PC-9 (cell line): Measurements from ENCODE around the gene RBM14. TPM values are rescaled to one million over a fixed set of nuclear protein-coding genes. Genes with fewer than 3 reads are reported as not detected.

Source experiments
- BruUV-seq: library from RNA; stranded (reverse); fragments of 400-500 nt; replicated peaks from 2 replicates; lab custom pipeline; 2021; lab: Mats Ljungman, UMichigan
- CTCF ChIA-PET: fragments of 300-600 bp; sonication (Branson Sonifier 250); formaldehyde crosslinking; loops from one replicate; lab custom pipeline; 2022; ENCODE audit warnings: antibody characterized with exemption; lab: Charles Lee
- POLR2A ChIA-PET: fragments of 300-600 bp; sonication (Branson Sonifier 250); formaldehyde crosslinking; loops from one replicate; lab custom pipeline; 2022; ENCODE audit warnings: antibody characterized with exemption; ENCODE audit not compliant: unreplicated experiment; lab: Charles Lee
- DNase-seq, 2 experiments: peaks; one replicate each; pipeline versions ENCODE4 v3.0.0 to v3.0.0-alpha.2; 2015 to 2022; ENCODE audit warnings: mixed read lengths in 1 of 2
- H2AFZ ChIP-seq: fragments of 200-600 bp; sonication (generic); 2 replicates; pipeline ENCODE4 v1.8.1; 2017; ENCODE audit warnings: antibody characterized with exemption
- H3F3A ChIP-seq: fragments of 200-600 bp; sonication (generic); 2 replicates; pipeline ENCODE4 v1.8.1; 2017; ENCODE audit warnings: antibody characterized with exemption, mild to moderate bottlenecking, low read depth; ENCODE audit not compliant: insufficient read depth
- H3K27ac ChIP-seq: fragments of 200-600 bp; sonication (generic); 2 replicates; pipeline ENCODE4 v1.6.1; 2016; ENCODE audit warnings: mixed run types
- H3K27me3 ChIP-seq: fragments of 200-600 bp; sonication (generic); 2 replicates; pipeline ENCODE4 v1.6.1; 2016; ENCODE audit warnings: low read depth, mixed run types; ENCODE audit not compliant: insufficient read depth
- H3K36me3 ChIP-seq: fragments of 200-600 bp; sonication (generic); 2 replicates; pipeline ENCODE4 v1.6.1; 2016; ENCODE audit warnings: low read depth, mixed run types
- H3K4me1 ChIP-seq: fragments of 200-600 bp; sonication (generic); replicated peaks from 2 replicates; pipeline ENCODE4 v1.6.1; 2016; ENCODE audit warnings: mixed run types; ENCODE audit not compliant: insufficient read depth
- H3K4me2 ChIP-seq: fragments of 200-600 bp; sonication (generic); 2 replicates; pipeline ENCODE4 v1.6.1; 2017; ENCODE audit warnings: mixed run types
- H3K4me3 ChIP-seq: fragments of 200-600 bp; sonication (generic); 2 replicates; pipeline ENCODE4 v1.6.1; 2016; ENCODE audit warnings: mixed run types
- H3K79me2 ChIP-seq: fragments of 200-600 bp; sonication (generic); 2 replicates; pipeline ENCODE4 v1.6.1; 2017; ENCODE audit warnings: low read depth, mixed run types
- H3K9me2 ChIP-seq: fragments of 200-600 bp; sonication (generic); 2 replicates; pipeline ENCODE4 v1.8.1; 2017; ENCODE audit warnings: mild to moderate bottlenecking; ENCODE audit not compliant: insufficient read depth
- H3K9me3 ChIP-seq: fragments of 200-600 bp; sonication (generic); 2 replicates; pipeline ENCODE4 v1.8.1; 2016; ENCODE audit warnings: low read depth; ENCODE audit not compliant: insufficient read depth
- H4K20me1 ChIP-seq: fragments of 200-600 bp; sonication (generic); 2 replicates; pipeline ENCODE4 v1.8.1; 2017; ENCODE audit not compliant: insufficient read depth
- EZH2 ChIP-seq: fragments of 200-600 bp; sonication (generic); IDR thresholded peaks from 2 replicates; pipeline ENCODE4 v1.8.0; 2017; ENCODE audit warnings: antibody characterized with exemption, low read depth
- intact Hi-C: fragments of 100-400 bp; cut with micrococcal nuclease; formaldehyde crosslinking; loops from one replicate; pipeline ENCODE4 v1.10.0; 2022; ENCODE audit not compliant: unreplicated experiment
- total RNA-seq: library from RNA; stranded (reverse); gene quantifications from 2 replicates; pipeline ENCODE4 v1.2.3, GENCODE V29; 2021
- TF ChIP-seq, protein P1 (sequence below): fragments of 200-600 bp; sonication (generic); conservative IDR thresholded peaks from 2 replicates; pipeline ENCODE4 v1.6.1; 2017; ENCODE audit warnings: mixed run types, antibody characterized with exemption, mild to moderate bottlenecking, moderate library complexity

RBM14 gene
- total RNA-seq, 1 experiment from 2014 or later: 108 TPM

DNA sequence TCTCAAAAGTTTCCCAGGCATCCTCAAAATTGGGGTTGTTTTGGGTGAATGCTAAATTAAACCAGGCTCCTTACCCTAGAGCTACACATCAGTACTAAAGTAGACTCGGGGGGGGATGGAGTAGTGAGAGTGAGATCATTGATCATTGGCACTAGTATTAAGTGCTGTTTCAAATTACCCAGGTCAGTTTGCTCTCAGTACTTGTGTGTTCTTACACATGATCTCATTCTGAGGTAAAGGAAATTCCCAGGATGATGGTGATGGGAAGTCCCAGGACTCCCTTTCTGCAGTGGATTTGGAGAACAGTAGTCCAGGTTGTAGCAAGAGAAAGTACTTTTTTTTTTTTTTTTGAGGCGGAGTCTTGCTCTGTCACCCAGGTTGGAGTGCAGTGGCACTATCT is 34.6 kb downstream of the RBM14 start:
- no peak for DNase-seq
- TF ChIP-seq EZH2: no peak
- TF ChIP-seq, protein P1, sequence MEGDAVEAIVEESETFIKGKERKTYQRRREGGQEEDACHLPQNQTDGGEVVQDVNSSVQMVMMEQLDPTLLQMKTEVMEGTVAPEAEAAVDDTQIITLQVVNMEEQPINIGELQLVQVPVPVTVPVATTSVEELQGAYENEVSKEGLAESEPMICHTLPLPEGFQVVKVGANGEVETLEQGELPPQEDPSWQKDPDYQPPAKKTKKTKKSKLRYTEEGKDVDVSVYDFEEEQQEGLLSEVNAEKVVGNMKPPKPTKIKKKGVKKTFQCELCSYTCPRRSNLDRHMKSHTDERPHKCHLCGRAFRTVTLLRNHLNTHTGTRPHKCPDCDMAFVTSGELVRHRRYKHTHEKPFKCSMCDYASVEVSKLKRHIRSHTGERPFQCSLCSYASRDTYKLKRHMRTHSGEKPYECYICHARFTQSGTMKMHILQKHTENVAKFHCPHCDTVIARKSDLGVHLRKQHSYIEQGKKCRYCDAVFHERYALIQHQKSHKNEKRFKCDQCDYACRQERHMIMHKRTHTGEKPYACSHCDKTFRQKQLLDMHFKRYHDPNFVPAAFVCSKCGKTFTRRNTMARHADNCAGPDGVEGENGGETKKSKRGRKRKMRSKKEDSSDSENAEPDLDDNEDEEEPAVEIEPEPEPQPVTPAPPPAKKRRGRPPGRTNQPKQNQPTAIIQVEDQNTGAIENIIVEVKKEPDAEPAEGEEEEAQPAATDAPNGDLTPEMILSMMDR: no peak
- Histone ChIP-seq H3K9me3 (no peaks in the 10 kb centered on the region), H3K27me3 (no peaks in the 10 kb centered on the region), H3K9me2 (no peaks in the 10 kb centered on the region), H3K4me1 (no peaks in the 10 kb centered on the region), H3K4me2 (no peak overlapping the region), H3K36me3 (peaks cover 29% of the 10 kb centered on the region), H2AFZ (no peak overlapping the region), H3K79me2 (peaks cover 55% of the 10 kb centered on the region), H4K20me1 (peaks cover 77% of the 10 kb centered on the region), H3F3A (peaks cover 82% of the 10 kb centered on the region; the same call in 1 of the 2 replicates), H3K4me3 (no peak overlapping the region), H3K27ac (no peak overlapping the region)
- POLR2A ChIA-PET: no interaction called here
- intact Hi-C loops: no loop called here
- BruUV-seq: no TSS peak
- CTCF ChIA-PET: interaction anchor here (0.6 kb wide), 1 partner anchor 116 kb away, joined by 3 read pairs; no protein-coding TSS in a partner anchor

DNA sequence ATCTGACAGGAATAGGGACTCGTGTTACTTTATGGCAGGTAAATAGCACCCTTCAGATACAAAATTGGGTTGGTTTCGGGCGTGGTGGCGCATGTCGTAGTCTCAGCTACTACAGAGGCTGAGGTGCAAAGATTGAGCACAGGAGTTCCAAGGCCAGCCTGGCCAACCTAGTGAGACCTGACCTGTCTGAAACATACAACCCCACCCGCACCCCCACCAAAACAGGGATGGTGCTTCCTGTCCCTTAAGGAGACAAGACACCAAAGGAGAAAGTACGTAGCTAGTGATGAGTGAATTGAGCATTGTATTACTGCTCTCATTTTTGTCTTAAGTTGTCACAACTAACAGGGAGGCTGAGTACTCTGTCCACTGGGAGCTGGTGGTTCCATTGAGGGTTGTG is 36.2 kb downstream of the RBM14 start:
- no peaks in the 10 kb centered on the region for H3K4me1 ChIP-seq
- TF ChIP-seq, protein P1: no peak
- no peak for TF ChIP-seq EZH2
- CTCF ChIA-PET: no interaction called here
- H3K4me3 ChIP-seq: no peak overlapping the region
- H2AFZ ChIP-seq: no peak overlapping the region
- H4K20me1 ChIP-seq: peaks cover 64% of the 10 kb centered on the region
- no peak overlapping the region for H3K4me2 ChIP-seq
- no peak for DNase-seq
- no TSS peak for BruUV-seq
- no peaks in the 10 kb centered on the region for H3K27me3 ChIP-seq
- peaks cover 25% of the 10 kb centered on the region; the same call in 1 of the 2 replicates for H3K36me3 ChIP-seq
- intact Hi-C loops: no loop called here
- no peaks in the 10 kb centered on the region for H3K9me2 ChIP-seq
- H3K27ac ChIP-seq: no peak overlapping the region
- H3F3A ChIP-seq: peaks cover 73% of the 10 kb centered on the region; the same call in 1 of the 2 replicates
- peaks cover 43% of the 10 kb centered on the region for H3K79me2 ChIP-seq
- H3K9me3 ChIP-seq: no peaks in the 10 kb centered on the region
- POLR2A ChIA-PET: no interaction called here

DNA sequence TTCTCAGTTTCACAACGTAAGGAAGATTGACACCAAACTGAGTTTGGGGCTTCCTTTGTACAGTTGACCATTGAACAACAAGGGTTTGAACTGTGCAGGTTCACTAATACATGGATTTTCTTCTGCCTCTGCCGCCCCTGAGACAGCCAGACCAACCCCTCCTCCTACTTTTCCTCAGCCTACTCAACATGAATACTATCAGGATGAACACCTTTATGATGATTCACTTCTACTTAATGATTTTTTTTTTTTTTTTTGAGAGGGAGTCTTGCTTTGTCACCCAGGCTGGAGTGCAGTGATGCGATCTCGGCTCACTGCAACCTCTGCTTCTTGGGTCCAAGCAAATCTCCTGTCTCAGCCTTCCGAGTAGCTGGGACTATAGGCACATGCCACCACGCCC is 36.7 kb downstream of the RBM14 start:
- Histone ChIP-seq H3K79me2 (peaks cover 39% of the 10 kb centered on the region), H2AFZ (no peak overlapping the region), H3K27me3 (no peaks in the 10 kb centered on the region), H3K4me3 (no peak overlapping the region), H3K9me3 (no peaks in the 10 kb centered on the region), H3K27ac (no peak overlapping the region), H3K4me2 (no peak overlapping the region), H3K4me1 (no peaks in the 10 kb centered on the region), H3K36me3 (peaks cover 28% of the 10 kb centered on the region; the same call in 1 of the 2 replicates), H3K9me2 (no peaks in the 10 kb centered on the region), H4K20me1 (peaks cover 63% of the 10 kb centered on the region), H3F3A (peaks cover 76% of the 10 kb centered on the region; the same call in 1 of the 2 replicates)
- no TSS peak for BruUV-seq
- peak; percentile 12 to 47 for DNase-seq
- ChIA-PET CTCF (no interaction called here), POLR2A (no interaction called here)
- intact Hi-C loops: no loop called here
- no peak for TF ChIP-seq EZH2
- TF ChIP-seq, protein P1: no peak
